Endometrial microvascular endothelial cells (primary cell): ENCODE results near the gene SIGLEC5. TPM values are rescaled to one million over a fixed set of nuclear protein-coding genes. Genes with fewer than 3 reads are reported as not detected.

Experiments used
- in situ Hi-C: cut with HindIII; loops from 2 replicates; pipeline ENCODE4 v1.10.0; 2017; ENCODE audit warnings: low sequenced_read_pairs, low pct_unique_long_range_greater_than_20kb; ENCODE audit errors: inconsistent ontology term
- total RNA-seq: library from RNA; depleted of rRNA; stranded (reverse); fragments of >200 nt; gene quantifications from one replicate; pipeline ENCODE4 v1.2.3, GENCODE V29; 2015; ENCODE audit errors: inconsistent ontology term

The SIGLEC5 gene
- total RNA-seq, 1 donor from 2014 or later: not detected

DNA sequence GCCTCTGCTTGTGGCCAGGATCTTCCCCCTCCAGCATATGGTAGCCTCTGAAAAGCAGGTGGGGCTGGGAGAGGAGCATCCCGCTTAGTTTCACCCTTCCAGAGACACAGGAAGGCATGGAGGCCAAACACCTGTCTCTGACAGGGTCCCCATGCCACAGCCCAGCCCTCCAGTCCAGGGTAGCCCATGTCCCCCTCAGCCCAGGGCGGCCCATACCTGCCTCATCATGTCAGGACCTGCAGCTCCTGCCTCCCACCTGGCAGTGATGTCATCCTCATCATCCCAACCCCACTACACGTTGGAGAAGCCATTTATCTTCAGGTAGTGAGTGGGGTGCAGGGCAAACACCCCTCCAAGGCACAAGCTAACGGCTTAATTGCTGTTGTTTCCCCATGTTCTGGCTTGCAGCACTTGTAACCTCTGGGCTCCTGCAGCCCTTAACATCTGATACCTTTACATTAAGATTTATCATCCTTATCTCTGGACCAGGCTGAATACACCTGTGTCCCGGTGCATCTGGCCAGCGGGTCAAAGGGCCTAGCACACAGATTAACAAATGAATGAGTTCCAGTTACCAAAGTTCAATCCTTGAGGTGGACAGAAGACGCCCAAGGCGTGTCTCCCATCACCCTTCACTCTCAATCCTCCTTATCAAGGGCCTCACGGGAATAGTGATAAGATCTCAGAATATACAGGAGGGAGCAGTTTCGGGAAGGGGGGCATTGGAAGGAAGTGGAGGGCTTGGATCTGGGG, 36.9 kb downstream of the SIGLEC5 start:
- in situ Hi-C loops: no loop called here

DNA sequence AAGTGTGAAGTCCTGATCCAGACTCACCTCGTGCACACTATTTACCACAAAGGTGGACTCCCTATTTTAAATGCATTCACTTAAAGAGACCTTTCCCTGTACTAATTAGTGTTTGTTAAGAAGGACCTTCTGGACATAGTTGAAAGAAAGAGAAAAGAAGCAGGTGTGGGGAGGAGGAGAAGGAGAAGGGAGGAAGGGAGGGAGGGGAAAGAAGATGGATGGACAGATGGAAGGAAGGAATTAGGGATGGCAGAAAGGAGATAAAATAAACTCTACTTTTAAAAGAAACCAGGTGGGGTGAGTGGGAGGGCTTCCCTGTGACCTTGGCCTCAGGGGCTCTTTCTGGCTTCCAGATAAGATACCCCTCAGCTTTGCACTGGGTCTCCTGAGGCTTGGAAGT, 37.7 kb downstream of the SIGLEC5 start:
- in situ Hi-C loops: no loop called here

DNA sequence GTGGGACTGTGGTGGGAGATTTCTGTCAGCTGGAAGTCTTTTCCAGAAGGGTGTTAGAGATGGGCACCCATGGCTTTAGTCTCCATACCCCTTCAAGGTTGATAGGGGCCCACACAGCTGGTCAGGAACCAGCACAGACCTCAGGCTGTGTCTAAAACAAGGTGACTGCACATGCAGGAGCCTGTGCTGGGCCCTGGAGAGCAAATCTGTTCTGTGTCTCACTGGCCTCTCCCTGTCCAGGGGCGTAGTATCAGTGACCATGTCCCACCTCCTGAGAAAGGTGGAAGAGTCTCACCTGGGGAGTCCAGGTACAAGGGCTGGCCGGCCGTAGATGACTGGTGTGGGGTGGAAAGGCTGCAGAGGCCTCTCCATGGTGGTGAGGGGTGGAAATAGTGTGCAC, 39.8 kb downstream of the SIGLEC5 start:
- in situ Hi-C loops: no loop called here

DNA sequence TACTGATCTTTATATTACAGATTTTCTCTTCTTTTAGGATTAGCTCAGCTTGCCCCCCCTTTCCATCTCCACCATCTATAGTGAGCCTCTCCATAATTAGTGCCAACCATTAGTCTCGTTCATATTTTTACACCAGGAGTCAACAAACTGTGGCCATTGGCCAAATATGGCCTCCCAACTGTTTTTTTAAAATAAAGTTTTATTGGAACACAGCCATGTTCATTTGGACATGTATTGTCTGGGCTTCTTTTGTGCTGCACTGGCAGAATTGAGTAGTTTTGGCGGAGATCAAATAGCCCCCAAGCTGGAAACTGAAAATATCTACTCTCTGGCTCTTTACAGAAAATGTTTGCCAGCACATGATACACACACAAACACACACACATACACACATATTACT, 40.7 kb downstream of the SIGLEC5 start:
- in situ Hi-C loops: loop anchor here (10.0 kb wide), 1 partner anchor 55 kb away; the partner anchor contains the start of gene SIGLEC14

DNA sequence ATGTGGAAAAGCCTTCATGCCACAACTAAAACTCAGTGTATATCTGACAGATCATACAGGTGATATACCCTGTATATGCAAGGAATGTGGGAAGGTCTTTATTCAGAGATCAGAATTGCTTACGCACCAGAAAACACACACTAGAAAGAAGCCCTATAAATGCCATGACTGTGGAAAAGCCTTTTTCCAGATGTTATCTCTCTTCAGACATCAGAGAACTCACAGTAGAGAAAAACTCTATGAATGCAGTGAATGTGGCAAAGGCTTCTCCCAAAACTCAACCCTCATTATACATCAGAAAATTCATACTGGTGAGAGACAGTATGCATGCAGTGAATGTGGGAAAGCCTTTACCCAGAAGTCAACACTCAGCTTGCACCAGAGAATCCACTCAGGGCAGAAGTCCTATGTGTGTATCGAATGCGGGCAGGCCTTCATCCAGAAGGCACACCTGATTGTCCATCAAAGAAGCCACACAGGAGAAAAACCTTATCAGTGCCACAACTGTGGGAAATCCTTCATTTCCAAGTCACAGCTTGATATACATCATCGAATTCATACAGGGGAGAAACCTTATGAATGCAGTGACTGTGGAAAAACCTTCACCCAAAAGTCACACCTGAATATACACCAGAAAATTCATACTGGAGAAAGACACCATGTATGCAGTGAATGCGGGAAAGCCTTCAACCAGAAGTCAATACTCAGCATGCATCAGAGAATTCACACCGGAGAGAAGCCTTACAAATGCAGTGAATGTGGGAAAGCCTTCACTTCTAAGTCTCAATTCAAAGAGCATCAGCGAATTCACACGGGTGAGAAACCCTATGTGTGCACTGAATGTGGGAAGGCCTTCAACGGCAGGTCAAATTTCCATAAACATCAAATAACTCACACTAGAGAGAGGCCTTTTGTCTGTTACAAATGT, 42.7 kb downstream of the SIGLEC5 start:
- in situ Hi-C loops: loop anchor here (10.0 kb wide), 1 partner anchor 57 kb away; the partner anchor contains the start of gene SIGLEC14

DNA sequence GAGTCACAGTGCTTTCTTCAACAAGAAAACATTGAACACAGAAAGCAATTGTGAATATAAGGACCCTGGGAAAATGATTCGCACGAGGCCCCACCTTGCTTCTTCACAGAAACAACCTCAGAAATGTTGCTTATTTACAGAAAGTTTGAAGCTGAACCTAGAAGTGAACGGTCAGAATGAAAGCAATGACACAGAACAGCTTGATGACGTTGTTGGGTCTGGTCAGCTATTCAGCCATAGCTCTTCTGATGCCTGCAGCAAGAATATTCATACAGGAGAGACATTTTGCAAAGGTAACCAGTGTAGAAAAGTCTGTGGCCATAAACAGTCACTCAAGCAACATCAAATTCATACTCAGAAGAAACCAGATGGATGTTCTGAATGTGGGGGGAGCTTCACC, 43.4 kb downstream of the SIGLEC5 start:
- in situ Hi-C loops: loop anchor here (10.0 kb wide), 1 partner anchor 58 kb away; the partner anchor contains the start of gene SIGLEC14

DNA sequence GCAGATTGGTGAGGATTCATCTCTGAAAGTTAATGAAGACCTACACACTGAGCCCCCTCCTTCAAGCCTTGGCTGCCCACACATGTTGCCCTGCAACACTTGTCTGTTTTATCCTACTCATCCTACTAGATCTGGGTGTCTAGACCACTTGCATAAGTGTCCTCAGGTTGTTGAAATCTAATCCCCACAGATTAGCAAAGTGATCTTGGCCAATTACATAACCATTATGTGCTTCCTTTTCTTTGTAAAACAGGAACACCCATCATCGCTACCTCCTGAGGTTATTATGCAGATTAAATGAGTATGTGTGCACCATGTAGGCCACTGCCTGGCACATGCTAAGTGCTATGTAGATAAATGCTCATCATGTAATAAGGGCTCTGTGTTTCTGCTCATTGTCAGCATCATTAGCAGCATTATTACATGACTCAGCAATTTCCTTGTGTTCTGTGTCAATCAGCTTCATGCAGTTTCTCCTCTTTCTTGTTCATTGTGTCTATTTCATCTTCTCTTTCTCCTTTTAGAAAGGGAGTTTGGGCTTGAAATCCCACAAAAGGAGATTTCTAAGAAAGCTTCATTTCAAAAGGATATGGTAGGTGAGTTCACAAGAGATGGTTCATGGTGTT, 44.0 kb downstream of the SIGLEC5 start:
- in situ Hi-C loops: loop anchor here (10.0 kb wide), 1 partner anchor 59 kb away; the partner anchor contains the start of gene SIGLEC14

DNA sequence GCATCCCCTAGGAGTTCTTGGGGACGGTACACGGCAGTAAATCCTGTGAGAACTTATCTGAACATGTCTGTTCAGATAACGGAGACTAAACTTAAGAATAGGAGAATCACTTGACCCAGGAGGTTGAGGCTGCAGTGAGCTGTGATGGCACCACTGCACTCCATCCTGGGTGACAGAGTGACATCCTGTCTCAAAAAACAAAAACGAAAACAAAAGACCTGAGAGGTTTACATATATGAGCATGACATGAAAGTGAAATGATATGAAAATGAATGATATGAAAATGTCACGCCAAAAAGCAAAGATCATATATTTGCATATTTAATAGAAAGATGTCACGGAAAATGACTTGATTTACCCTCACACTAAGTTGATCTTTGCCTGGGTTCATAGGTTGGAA, 53.4 kb downstream of the SIGLEC5 start:
- in situ Hi-C loops: no loop called here

DNA sequence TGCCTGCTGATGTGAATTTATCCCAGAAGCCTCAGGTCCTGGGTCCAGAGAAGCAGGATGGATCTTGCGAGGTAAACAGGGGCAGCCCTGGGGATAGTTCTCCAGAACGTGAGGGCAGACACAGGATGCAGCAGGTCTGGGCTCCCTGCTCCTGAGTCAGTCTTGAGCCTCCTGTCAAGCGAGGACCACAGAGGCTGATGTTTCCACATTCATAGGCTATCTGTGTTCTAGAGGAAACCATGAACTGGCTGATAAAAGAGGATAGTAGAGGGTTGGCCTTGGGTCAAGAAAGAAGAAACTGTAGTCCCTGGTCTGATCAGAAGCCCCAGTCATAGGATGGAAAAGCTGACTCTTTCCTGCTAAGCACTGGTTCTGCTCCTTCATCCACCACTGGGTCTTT, 56.9 kb downstream of the SIGLEC5 start:
- in situ Hi-C loops: no loop called here

DNA sequence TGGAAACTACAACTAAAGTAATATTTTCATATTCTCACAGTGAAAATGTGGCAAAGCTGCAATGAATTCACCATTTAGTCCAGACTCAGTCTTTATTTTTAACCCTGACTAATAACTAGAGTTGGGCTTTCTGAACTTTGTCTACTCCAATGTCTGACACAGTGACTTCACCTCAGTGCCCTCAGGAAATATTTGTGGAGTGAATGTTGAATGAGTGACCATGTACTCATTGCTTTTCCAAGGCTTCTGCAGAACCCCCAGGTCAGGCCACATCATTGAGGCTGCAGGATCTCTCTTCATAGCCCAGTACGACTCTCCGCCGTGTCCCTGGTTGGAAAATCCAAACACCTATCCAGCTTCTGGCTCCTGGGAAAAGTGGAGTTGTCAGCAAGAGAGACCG, 57.3 kb downstream of the SIGLEC5 start:
- in situ Hi-C loops: no loop called here

DNA sequence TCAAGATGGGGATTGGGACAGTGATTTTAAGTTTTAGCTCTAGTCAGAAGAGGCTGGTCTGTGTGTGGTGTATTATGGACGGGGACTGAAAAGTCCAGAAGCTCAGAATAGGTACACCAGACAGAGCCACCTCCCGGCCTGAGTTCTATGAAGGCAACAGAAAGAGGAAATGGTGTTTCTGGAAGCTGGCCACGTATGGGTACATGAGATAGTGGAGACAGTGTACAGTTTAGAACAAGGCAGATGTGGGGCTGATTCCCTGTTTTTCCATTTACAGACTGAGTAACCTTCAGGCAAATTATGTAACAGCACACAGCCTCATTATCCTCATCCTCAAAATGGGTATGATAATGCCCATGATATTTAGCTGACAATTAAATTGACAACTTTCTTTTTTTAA, 57.8 kb downstream of the SIGLEC5 start:
- in situ Hi-C loops: no loop called here

DNA sequence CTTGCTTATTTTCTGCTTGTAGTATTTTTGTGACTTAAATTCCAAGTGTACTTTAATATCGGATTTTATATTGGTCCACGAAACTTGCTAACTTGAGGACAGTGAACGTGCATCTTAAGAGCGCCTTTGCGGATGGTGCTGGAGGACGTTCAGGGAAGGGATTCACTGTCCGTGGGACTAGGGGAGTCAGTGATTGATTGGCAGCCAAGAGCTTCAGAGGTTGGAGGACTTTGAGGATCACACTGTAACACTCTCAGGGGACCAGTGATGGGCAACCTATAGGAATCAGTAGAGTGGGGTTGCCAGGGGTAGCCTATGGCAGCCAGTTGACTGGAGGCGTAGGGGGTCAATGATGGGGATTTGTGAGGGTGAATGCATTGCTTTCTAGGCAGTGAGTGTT, 58.6 kb downstream of the SIGLEC5 start:
- in situ Hi-C loops: no loop called here

DNA sequence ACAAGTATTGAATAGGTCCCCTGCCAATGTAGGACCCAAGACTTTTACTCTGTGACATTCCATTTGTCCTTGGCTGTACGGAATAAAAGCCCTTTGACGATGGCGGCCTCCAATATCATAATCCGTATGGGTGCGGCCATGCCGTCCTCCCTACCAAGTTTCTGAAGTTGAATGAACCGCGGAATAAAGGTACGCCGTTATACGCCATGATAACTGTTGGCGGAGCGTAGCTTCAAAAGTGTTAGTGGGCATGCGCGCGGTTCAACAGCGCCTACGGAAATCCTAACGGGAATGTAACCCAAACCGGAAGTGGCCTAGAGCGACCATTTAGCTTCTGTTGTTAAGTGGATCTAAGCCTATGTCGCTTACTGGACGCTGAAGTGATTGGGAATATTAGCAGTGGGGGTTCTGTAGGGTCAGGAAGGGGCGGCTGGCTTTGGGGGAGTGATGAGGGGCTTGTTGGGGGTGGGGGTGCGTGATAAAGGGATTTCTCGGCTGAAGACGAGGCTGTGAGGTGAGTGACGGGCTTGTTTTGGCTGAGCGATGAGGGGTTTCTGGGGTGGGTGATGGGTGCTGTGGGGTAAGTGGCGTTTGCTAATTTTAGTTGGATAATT, 59.1 kb downstream of the SIGLEC5 start, which contains the start of gene ZNF175:
TSS of gene ZNF175 (plus strand) at position 322 of the 614 bp plus-strand sequence. CDS start 2,047 bp downstream, outside the sequence.
- in situ Hi-C loops: no loop called here

DNA sequence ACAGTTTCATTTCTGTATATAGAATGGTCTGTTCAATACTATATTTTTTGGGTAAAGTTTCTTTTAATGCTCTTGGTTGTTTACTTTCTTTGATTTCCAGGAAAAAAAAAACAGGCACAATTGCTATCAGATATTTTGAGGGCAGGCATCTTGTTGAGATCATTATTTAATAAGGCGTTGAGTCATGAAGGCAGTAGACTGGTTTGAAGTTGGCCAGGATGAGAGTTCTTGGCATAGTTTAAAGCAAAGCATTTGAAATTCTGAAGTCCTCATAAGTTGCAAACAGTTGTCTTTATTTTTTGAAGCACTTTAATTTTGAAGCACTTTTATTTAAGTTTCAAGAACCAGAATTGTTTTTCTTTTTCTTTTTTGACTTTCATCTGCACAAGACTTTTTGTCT, 61.7 kb downstream of the SIGLEC5 start:
- in situ Hi-C loops: no loop called here

DNA sequence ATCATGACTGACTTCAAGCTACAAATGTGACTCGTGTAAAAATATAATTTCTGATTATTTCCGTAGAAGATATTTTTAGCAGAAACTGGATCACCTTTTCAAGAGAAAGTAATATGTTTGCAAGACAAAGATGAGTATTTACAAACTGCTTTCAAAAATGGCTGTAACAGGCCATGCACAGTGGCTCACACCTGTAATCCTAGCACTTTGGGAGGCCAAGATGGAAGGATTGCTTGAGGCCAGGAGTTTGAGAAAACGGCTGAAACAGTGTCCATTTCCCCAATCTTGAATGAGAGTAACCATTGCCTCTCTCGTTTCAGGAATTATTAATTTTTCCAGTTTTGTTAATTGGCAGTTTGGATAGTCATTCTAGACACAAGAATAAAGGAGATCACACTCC, 62.6 kb downstream of the SIGLEC5 start:
- in situ Hi-C loops: no loop called here

DNA sequence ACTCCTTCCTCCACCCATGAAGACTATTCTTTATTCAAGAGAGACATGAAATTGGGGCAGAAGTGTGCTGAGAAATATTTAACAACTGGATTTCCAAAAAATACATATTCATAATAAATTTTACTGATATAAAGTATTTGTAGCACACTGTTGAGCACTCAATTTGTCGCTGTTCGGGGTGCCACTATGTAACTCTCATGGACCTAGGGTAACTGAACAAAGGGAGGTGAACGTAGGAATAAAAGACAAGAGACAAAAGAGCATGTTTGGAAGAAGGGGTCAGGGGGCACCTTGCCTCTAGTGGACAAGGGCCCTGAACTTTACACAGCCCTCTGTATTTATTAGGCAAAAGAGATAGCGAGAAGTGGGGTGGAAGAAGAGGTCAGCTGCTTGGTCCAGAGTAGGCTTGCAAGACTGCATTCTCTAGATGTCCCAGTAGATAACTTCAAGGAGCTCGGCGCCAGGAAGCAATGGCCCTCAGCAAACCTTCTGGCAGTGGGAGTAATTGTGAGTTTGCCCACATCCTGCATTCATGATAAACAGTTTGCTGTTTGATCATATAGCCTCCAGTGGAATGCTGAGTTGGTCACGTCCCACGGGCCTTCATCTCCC, 63.6 kb downstream of the SIGLEC5 start:
- in situ Hi-C loops: no loop called here

DNA sequence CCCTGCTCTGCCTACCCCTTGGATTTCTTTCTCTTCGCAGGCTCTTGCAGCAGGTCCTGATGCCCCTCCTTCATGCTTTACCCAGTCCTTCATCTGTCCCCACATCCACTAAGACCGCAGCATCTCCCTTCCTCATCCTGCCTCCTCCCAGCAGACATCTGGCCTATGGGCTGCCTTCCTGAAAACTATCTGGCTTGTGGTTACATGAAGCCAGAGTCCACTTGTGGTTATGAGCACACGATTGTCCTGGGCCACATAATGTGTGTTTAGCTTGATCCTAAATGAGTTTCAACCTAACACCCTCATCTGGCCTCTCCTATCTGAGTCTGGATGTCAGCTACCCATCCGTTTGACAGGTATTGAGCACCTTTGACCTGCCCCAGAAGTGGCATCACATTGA, 64.6 kb downstream of the SIGLEC5 start:
- in situ Hi-C loops: no loop called here

DNA sequence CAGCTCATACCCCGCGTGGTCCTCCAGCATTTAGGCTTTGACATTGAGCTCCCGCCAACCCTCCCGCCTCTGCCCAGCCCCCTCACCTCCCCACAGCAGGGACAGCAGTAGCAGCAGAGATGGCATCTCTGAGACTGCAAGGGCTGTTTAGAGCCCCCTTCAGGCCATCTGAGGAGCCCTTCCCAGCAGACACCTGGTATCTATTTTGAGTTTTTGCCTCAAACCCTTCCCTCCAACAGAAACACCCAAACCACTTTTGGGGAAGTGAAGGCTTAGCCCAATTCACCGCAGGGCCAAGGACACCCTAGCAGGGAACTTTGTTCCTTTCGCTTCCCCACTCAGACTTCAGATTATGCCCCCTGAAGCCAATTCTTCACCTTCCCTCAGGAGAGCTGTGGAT, 65.4 kb downstream of the SIGLEC5 start:
- in situ Hi-C loops: no loop called here
